HG03159 (cell line): ENCODE measurements around the gene LILRB5.
"Not testable (repeated sequence)": the region's sequence is repeated elsewhere in the genome, so short reads cannot be mapped to it uniquely, and the experiment has no call there.

Experiments used
- ATAC-seq: cut with Tn5 transposase; IDR thresholded peaks from one replicate; pipeline ENCODE4 v1.9.1; 2021; ENCODE audit warnings: mild to moderate bottlenecking, moderate library complexity; ENCODE audit not compliant: unreplicated experiment

The LILRB5 gene

GRCh38 chr19:54277111-54277615 is 20.1 kb upstream of the LILRB5 start:
- not testable (repeated sequence) for ATAC-seq

GRCh38 chr19:54275951-54276350 is 18.9 kb upstream of the LILRB5 start:
- no peak for ATAC-seq

DNA sequence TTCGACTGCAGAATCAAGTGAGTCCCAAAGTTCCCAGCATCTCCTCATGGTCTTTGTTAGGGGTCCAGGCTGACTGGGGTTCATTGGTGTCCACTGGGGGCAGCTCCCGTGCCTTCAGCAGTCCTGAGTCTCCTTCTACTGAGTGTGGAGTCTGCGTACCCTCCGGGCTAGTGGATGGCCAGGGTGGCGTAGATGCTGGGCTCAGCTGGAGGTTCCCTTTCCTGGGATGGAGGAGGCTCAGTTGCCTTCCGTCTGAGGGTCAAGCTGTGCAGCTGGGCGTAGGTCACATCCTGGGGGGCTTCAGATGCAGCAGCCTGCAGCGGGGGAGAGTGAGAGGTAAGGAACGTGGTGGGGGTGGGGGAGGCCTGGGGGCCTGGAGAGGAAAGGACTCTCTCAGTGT is 17.4 kb upstream of the LILRB5 start:
- ATAC-seq: not testable (repeated sequence)

DNA sequence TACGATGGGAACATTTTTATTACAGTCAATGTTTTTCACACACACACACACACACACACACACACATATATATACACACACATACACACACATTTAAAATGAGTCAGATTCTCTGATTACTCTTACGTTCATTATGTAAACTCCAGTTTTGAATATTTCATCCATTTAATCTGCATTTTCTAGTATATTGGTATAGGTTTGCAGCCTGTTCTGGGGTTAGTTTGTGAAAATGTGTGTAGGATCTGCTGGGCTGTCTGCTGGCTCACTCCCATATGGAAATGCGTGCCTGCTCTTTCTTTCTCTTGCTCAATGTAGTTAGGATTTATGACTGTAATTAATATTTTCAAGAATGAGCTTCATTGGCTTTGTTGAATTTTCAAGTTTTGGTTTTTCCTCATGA is 16.7 kb upstream of the LILRB5 start:
- ATAC-seq: no peak

DNA sequence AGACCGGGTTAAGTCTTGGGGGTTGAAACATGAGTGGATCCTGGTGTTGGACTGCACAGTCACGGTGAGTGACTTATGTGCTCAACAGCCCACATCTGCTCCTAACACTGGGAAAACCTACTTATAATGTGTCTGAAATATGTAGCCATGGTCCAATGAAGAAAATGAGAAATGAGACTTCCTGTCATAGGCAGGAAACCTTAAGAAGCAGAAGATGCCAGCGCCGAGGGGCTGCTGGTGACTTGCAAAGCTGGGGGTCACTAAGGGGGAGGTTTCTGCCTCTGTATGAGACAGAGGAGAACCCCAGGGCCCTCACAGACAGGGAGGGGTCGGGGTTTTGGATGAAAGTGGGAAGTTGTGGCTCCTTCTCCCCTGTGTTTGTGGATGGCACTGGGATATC is 15.1 kb upstream of the LILRB5 start:
- not testable (repeated sequence) for ATAC-seq

DNA sequence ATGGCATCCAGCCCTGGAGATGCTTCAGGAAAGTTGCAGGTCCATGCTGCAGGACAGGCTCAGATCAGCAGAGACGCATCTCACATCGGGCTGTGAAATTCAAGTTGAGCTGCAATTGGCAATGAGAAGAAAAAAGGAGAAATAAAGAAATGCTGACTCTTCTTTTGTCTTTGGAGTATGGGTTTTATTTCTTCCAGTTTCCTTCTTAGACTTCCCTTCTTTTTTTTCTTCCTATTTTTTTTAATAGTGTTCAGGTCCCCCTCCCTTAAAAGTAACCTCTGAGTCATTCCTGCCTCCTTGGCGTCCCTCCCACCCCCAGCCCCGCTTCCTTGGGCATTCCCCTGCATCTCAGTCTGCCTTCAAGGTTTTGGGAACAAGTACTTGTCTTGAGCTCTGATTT is 14.5 kb upstream of the LILRB5 start:
- not testable (repeated sequence) for ATAC-seq

DNA sequence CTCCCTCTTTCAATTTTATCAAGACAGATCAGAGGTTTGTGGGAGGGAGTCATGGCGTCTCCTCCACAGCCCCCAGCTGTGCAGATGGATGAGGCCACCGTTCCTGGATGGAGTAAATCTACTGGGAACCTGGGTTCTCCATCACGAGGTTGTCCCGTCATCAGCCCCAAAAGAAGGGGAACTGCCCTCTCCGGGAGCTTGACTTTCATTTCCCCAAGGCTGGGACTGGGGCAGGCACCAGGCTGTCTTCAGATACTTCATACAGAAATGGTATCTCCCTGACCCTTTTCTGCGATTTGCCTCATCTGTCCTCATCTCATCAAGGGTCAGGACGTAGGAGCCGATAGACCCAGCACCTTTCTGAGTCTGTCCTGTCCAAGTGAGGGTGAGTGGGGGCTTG is 14.0 kb upstream of the LILRB5 start:
- no peak for ATAC-seq

DNA sequence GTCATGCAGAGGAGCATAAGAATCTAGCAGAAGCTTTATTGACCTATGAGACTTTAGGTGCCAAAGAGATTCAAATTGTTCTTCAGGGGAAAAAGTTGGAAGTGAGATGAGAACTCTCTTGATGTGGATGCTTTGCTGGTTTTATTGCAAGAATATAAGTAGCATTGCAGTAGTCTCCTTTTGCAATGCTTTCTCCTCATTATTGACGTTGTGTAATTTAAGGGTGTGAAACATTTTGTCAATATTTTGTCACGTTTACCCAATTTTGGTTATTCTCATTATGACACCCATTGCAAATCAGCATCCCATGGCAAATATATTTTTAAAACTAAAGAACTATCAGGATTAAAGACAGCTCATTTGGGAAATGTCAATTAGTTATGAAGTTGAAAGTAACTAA is 11.9 kb upstream of the LILRB5 start:
- ATAC-seq: no peak

- ATAC-seq: no peak
These were observed 9.1 kb upstream of the LILRB5 start for GRCh38 chr19:54266133-54266532.

- no peak for ATAC-seq
These were observed 5.4 kb upstream of the LILRB5 start for GRCh38 chr19:54262470-54262869.

DNA sequence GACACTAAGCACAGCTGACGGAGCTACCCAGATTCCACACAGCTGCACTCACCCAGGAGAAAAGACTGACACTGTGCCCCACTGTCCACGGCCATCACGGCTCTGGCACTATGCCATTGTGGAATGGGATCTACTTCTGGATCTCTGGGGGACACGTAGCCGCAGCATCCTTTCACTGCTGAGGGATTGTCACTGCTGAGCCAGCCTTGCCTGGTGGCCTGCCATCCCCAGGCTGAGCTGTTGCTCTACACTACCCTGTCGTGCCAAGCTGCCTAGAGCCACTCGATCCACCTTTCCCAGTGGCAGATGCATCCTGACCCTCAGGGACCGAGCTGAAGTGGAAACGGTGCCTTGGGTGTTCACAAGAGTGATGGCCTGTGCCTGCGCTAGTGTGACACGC is 5.0 kb upstream of the LILRB5 start:
- ATAC-seq: no peak

DNA sequence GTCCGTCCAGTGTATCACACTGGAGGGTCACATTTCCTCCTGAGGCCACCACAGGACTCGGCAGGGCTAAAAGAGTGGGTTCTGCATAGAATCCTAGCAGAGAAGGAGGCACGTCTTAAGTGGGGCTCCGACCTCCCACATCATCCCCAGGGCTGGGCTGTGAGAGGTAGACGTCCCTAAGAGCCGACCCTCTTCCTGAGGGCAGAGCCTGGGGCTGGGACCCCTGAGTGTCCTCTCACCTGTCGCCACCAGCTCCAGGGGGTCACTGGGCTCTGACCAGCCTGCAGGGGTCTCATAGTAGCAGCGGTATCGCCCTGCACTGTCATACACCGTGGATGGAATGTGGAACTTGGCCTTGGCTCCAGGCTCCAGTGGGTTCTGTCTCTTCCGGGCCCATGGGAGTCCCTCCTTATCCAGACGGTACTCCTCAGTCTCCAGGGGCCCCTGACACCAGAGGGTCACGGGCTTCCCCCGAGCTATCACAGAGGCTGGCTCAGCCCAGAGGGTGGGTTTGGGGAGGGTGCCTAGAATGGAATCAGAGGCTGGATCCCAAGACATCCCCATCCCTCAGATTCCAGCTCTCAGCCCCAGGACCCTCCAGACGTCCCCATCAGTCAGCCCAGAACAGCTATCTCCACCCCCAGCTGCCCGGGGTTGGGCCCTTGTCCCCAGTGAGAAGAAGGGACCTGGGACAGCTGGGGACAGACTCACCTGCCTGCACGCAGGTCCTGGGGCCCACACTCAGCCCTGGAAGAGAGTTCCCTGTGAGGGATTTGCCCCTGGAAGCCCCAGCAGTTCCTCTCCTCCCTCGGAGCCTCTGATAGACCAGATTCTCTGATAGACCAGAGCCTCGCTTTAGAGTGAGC is 590 bp downstream of the LILRB5 start:
- ATAC-seq: no peak

GRCh38 chr19:54255105-54255775 is 1.8 kb downstream of the LILRB5 start:
- no peak for ATAC-seq

DNA sequence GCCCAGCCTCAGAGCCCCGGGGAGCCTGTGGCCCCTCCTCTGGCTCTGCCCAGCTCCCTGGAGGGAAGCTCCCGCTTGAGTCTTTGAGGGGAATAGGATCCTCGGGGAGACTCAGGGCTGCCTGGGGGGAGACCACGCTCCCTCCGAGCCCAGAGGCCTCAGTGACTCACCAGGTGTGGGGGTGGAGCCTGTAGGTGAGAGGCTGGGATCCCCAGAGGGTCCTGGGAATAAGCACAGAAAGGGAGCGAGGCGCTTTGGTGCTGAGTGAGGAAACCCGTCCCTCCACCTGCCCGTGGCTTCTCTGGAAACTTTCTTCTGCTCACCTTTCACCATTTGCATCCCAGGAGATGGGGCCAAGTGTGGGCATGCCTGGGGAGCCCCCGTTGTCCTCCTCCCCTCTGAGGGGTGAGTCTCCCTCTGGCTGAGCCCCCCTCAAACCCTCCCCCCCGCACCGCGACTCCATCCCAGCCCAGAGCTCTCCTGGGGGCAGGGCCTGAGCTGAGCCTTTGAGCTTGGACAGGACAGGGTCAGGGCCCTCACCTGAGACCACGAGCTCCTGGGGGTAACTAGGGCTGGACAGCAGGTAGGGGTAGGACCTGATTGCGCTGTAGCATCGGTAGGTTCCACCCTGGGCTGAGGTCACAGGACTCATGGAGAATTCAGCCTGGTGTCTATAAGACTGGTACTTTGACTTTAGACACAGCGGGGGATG is 2.7 kb downstream of the LILRB5 start:
- no peak for ATAC-seq

GRCh38 chr19:54253331-54254194 is 3.5 kb downstream of the LILRB5 start:
- ATAC-seq: no peak

DNA sequence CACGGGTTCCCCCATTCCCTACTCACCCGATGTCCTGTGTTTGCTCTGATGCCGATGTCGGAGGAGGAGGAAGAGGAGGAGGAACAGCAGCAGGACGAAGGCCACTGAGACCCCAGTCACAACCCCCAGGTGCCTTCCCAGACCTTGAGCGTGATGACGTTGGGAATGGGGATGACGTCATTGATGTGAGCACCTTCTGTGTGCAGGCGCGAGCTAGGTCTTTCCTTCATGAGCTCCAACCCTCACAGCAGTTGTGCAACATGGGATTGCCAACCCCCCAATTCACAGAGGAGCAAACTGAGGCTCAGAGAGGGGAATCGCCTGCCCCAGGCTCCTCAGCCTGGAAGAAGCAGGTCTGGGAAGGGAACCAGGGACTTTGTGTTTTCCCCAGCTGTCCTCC is 4.2 kb downstream of the LILRB5 start:
- ATAC-seq: no peak

- no peak for ATAC-seq
These were observed 4.8 kb downstream of the LILRB5 start for GRCh38 chr19:54252243-54252642.

- no peak for ATAC-seq
These were observed 9.0 kb downstream of the LILRB5 start for GRCh38 chr19:54248016-54248601.

GRCh38 chr19:54247106-54247930 is 9.8 kb downstream of the LILRB5 start:
- ATAC-seq: no peak
